ENCODE data around the gene UBA52.

The UBA52 gene

DNA sequence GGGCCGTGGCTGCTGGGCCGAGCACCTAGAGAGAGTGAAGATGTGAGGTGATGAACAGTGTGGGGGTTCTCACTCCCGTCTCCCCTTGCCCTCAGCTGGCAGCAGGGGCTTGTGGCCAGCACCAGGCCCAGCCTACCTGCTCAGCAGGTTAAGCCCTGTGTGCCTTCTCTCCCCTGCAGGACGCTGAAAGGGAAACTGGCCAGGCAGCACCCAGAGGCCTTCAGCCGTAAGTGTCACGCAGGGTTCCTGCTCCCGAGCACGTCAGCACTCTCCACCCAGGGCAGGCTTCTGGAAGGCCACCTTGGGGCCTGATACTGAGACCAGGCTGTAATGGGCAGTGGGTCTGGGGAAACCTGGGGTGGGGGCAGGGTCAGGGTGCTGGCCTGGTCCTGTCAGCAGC, 4.7 kb upstream of the UBA52 start:
- no peak overlapping the region for H4K8ac ChIP-seq (ENCODE audit: low read depth, low read length)

DNA sequence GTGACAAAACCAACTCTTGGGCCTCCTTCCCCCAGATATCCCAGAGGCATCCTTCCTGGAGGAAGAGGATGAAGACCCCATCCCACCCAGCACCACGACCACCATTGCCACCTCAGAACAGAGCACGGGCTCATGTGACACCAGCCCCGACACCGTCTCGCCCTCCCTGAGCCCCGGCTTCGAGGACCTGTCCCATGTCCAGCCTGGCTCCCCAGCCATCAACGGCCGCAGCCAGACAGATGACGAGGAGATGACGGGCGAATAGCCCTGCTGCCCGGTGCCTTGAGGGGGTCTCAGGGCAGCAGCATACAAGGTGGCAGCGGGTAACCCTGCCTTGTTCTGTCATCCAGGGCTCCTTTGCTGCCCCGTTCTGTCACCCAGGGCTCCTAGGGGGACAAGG, 3.3 kb upstream of the UBA52 start:
- H4K8ac ChIP-seq (ENCODE audit: low read depth, low read length): no peak overlapping the region
- peaks cover 12% of the 10 kb centered on the region for H3K79me2 ChIP-seq (ENCODE audit: control insufficient read depth, insufficient read depth, low read length, poor library complexity)
- no peak overlapping the region for H3K9ac ChIP-seq (ENCODE audit: low read length)
- H3K18ac ChIP-seq (ENCODE audit: low read length): no peak overlapping the region
- no peak overlapping the region for H2BK12ac ChIP-seq (ENCODE audit: low read length)
- no peak overlapping the region for H2AK5ac ChIP-seq (ENCODE audit: low read length)
- no peak overlapping the region for H3K27ac ChIP-seq (ENCODE audit: low read depth, low read length)
- H3K9me3 ChIP-seq (ENCODE audit: insufficient read depth, low read depth, low read length): peaks cover 1% of the 10 kb centered on the region
- WGBS (ENCODE audit: extremely low coverage, insufficient coverage, insufficient read length): no CpG with 5 or more reads among the region's 15 CpGs
- no peak overlapping the region for H2AFZ ChIP-seq (ENCODE audit: insufficient read depth, low read length, poor library complexity)
- H4K12ac ChIP-seq (ENCODE audit: low read depth, low read length): no peak overlapping the region
- no peaks in the 10 kb centered on the region for H3K27me3 ChIP-seq (ENCODE audit: insufficient read depth, low read length)
- peaks cover 3% of the 10 kb centered on the region for H3K79me1 ChIP-seq (ENCODE audit: low read length)
- no peak overlapping the region for H2BK120ac ChIP-seq (ENCODE audit: insufficient read depth, low read length, poor library complexity)
- H3K4me1 ChIP-seq (ENCODE audit: control insufficient read depth in 1 of 2, insufficient read depth in 2 of 2, low read length in 2 of 2): peaks cover 8 to 9% of the 10 kb centered on the region in 2 experiments
- no peak for DNase-seq
- H3K23ac ChIP-seq (ENCODE audit: low read length): no peak overlapping the region
- no peak overlapping the region for H2BK5ac ChIP-seq (ENCODE audit: low read depth, low read length, poor library complexity)
- no peak overlapping the region for H3K4me3 ChIP-seq (ENCODE audit: low read depth, low read length)
- no peak overlapping the region for H4K91ac ChIP-seq (ENCODE audit: low read depth, low read length)
- H3K14ac ChIP-seq (ENCODE audit: low read length): no peak overlapping the region
- H3K4ac ChIP-seq (ENCODE audit: low read depth, low read length): no peak overlapping the region
- H3K4me2 ChIP-seq (ENCODE audit: low read length): no peak overlapping the region
- peaks cover 63 to 65% of the 10 kb centered on the region in 2 experiments for H3K36me3 ChIP-seq (ENCODE audit: control insufficient read depth in 1 of 2, insufficient read depth in 2 of 2, low read length in 2 of 2)

More for the DNA sequence above, 4.7 kb upstream of the UBA52 start:
- H3K9ac ChIP-seq (ENCODE audit: low read length): no peak overlapping the region
- H2BK120ac ChIP-seq (ENCODE audit: insufficient read depth, low read length, poor library complexity): no peak overlapping the region
- H3K36me3 ChIP-seq (ENCODE audit: control insufficient read depth in 1 of 2, insufficient read depth in 2 of 2, low read length in 2 of 2): peaks cover 67 to 68% of the 10 kb centered on the region in 2 experiments
- H4K12ac ChIP-seq (ENCODE audit: low read depth, low read length): no peak overlapping the region
- no peak for DNase-seq
- no peak overlapping the region for H3K18ac ChIP-seq (ENCODE audit: low read length)
- no peak overlapping the region for H2AFZ ChIP-seq (ENCODE audit: insufficient read depth, low read length, poor library complexity)
- no CpG with 5 or more reads among the region's 8 CpGs for WGBS (ENCODE audit: extremely low coverage, insufficient coverage, insufficient read length)
- no peak overlapping the region for H2BK12ac ChIP-seq (ENCODE audit: low read length)
- H3K4me3 ChIP-seq (ENCODE audit: low read depth, low read length): no peak overlapping the region
- no peak overlapping the region for H2BK5ac ChIP-seq (ENCODE audit: low read depth, low read length, poor library complexity)
- no peak overlapping the region for H3K4ac ChIP-seq (ENCODE audit: low read depth, low read length)
- no peak overlapping the region for H3K4me2 ChIP-seq (ENCODE audit: low read length)
- H4K91ac ChIP-seq (ENCODE audit: low read depth, low read length): no peak overlapping the region
- H3K27ac ChIP-seq (ENCODE audit: low read depth, low read length): no peak overlapping the region
- no peak overlapping the region for H3K14ac ChIP-seq (ENCODE audit: low read length)
- H3K4me1 ChIP-seq (ENCODE audit: control insufficient read depth in 1 of 2, insufficient read depth in 2 of 2, low read length in 2 of 2): no peaks in the 10 kb centered on the region
- peaks cover 3% of the 10 kb centered on the region for H3K79me1 ChIP-seq (ENCODE audit: low read length)
- H3K23ac ChIP-seq (ENCODE audit: low read length): no peak overlapping the region
- peaks cover 3% of the 10 kb centered on the region for H3K79me2 ChIP-seq (ENCODE audit: control insufficient read depth, insufficient read depth, low read length, poor library complexity)
- no peaks in the 10 kb centered on the region for H3K27me3 ChIP-seq (ENCODE audit: insufficient read depth, low read length)
- no peak overlapping the region for H2AK5ac ChIP-seq (ENCODE audit: low read length)
- no peaks in the 10 kb centered on the region for H3K9me3 ChIP-seq (ENCODE audit: insufficient read depth, low read depth, low read length)

DNA sequence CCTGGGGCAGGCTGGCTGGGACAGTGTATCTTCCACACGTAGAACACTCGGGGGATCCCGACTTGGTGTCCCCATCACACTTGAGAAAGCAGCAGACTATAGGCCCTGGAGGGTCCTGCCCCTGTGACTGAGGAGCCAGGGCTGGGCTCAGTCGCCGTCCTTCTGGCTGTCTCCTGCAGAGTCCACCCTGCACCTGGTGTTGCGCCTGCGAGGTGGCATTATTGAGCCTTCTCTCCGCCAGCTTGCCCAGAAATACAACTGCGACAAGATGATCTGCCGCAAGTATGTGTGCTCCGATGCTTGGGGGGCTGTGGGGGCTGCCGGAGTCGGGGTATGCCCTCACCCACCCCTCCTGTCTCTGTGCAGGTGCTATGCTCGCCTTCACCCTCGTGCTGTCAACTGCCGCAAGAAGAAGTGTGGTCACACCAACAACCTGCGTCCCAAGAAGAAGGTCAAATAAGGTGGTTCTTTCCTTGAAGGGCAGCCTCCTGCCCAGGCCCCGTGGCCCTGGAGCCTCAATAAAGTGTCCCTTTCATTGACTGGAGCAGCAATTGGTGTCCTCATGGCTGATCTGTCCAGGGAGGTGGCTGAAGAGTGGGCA, 3.1 kb downstream of the UBA52 start:
- Histone ChIP-seq H3K4ac (ENCODE audit: low read depth, low read length) (no peak overlapping the region), H3K27ac (ENCODE audit: low read depth, low read length) (no peak overlapping the region), H2AFZ (ENCODE audit: insufficient read depth, low read length, poor library complexity) (no peak overlapping the region), H3K27me3 (ENCODE audit: insufficient read depth, low read length) (no peaks in the 10 kb centered on the region), H3K79me1 (ENCODE audit: low read length) (peaks cover 3% of the 10 kb centered on the region), H4K91ac (ENCODE audit: low read depth, low read length) (no peak overlapping the region), H4K8ac (ENCODE audit: low read depth, low read length) (no peak overlapping the region), H2BK5ac (ENCODE audit: low read depth, low read length, poor library complexity) (no peak overlapping the region), H3K4me2 (ENCODE audit: low read length) (no peak overlapping the region), H4K12ac (ENCODE audit: low read depth, low read length) (no peak overlapping the region), H3K9ac (ENCODE audit: low read length) (no peak overlapping the region), H3K4me1 (ENCODE audit: control insufficient read depth in 1 of 2, insufficient read depth in 2 of 2, low read length in 2 of 2) (peaks cover 8 to 9% of the 10 kb centered on the region in 2 experiments), H2AK5ac (ENCODE audit: low read length) (no peak overlapping the region), H3K23ac (ENCODE audit: low read length) (no peak overlapping the region), H2BK12ac (ENCODE audit: low read length) (no peak overlapping the region), H3K36me3 (ENCODE audit: control insufficient read depth in 1 of 2, insufficient read depth in 2 of 2, low read length in 2 of 2) (peaks cover 40 to 45% of the 10 kb centered on the region in 2 experiments), H3K4me3 (ENCODE audit: low read depth, low read length) (no peak overlapping the region), H2BK120ac (ENCODE audit: insufficient read depth, low read length, poor library complexity) (no peak overlapping the region), H3K18ac (ENCODE audit: low read length) (no peak overlapping the region), H3K79me2 (ENCODE audit: control insufficient read depth, insufficient read depth, low read length, poor library complexity) (peaks cover 12% of the 10 kb centered on the region), H3K14ac (ENCODE audit: low read length) (no peak overlapping the region), H3K9me3 (ENCODE audit: insufficient read depth, low read depth, low read length) (peaks cover 1% of the 10 kb centered on the region)
- DNase-seq: no peak
- no CpG with 5 or more reads among the region's 18 CpGs for WGBS (ENCODE audit: extremely low coverage, insufficient coverage, insufficient read length)

DNA sequence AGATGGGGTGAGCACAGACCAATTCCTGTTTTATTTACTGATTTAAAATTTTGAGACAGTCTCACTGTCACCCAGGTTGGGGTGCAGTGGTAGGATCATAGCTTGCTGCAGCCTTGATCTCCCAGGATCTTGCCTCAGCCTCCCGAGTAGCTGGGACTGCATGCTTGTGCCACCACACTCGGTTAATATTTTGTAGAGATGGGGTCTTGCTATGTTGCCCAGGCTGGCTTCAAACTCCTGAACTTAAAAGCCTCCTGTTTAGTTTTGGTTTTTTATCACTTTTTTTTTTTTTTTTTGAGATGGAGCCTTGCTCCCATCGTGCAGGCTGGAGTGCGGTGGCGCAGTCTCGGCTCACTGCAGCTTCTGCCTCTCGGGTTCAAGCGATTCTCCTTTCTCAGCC, 4.7 kb downstream of the UBA52 start:
- Histone ChIP-seq H3K4me2 (ENCODE audit: low read length) (no peak overlapping the region), H2BK12ac (ENCODE audit: low read length) (no peak overlapping the region), H3K14ac (ENCODE audit: low read length) (no peak overlapping the region), H3K4me1 (ENCODE audit: control insufficient read depth in 1 of 2, insufficient read depth in 2 of 2, low read length in 2 of 2) (peaks cover 8 to 9% of the 10 kb centered on the region in 2 experiments), H3K79me1 (ENCODE audit: low read length) (peaks cover 3% of the 10 kb centered on the region), H4K12ac (ENCODE audit: low read depth, low read length) (no peak overlapping the region), H3K79me2 (ENCODE audit: control insufficient read depth, insufficient read depth, low read length, poor library complexity) (peaks cover 12% of the 10 kb centered on the region), H2AK5ac (ENCODE audit: low read length) (no peak overlapping the region), H2BK120ac (ENCODE audit: insufficient read depth, low read length, poor library complexity) (no peak overlapping the region), H3K9ac (ENCODE audit: low read length) (no peak overlapping the region), H4K8ac (ENCODE audit: low read depth, low read length) (no peak overlapping the region), H3K27ac (ENCODE audit: low read depth, low read length) (no peak overlapping the region), H3K23ac (ENCODE audit: low read length) (no peak overlapping the region), H2AFZ (ENCODE audit: insufficient read depth, low read length, poor library complexity) (no peak overlapping the region), H3K36me3 (ENCODE audit: control insufficient read depth in 1 of 2, insufficient read depth in 2 of 2, low read length in 2 of 2) (peaks cover 40 to 45% of the 10 kb centered on the region in 2 experiments), H3K4ac (ENCODE audit: low read depth, low read length) (no peak overlapping the region), H4K91ac (ENCODE audit: low read depth, low read length) (no peak overlapping the region), H2BK5ac (ENCODE audit: low read depth, low read length, poor library complexity) (no peak overlapping the region), H3K9me3 (ENCODE audit: insufficient read depth, low read depth, low read length) (peaks cover 1% of the 10 kb centered on the region), H3K4me3 (ENCODE audit: low read depth, low read length) (no peak overlapping the region), H3K18ac (ENCODE audit: low read length) (no peak overlapping the region), H3K27me3 (ENCODE audit: insufficient read depth, low read length) (no peaks in the 10 kb centered on the region)
- no CpG with 5 or more reads among the region's 8 CpGs for WGBS (ENCODE audit: extremely low coverage, insufficient coverage, insufficient read length)
- no peak for DNase-seq

Data from trophoblast cell (in vitro differentiated cells and primary cell).